Middle frontal gyrus (tissue), 1 donor: Measurements from ENCODE around the gene KCNJ6.

Experiments used
- DNase-seq: peaks from one replicate; pipeline ENCODE4 v3.0.0-alpha.2; 2015; ENCODE audit warnings: low spot score; ENCODE audit errors: extremely low spot score

The KCNJ6 gene

DNA sequence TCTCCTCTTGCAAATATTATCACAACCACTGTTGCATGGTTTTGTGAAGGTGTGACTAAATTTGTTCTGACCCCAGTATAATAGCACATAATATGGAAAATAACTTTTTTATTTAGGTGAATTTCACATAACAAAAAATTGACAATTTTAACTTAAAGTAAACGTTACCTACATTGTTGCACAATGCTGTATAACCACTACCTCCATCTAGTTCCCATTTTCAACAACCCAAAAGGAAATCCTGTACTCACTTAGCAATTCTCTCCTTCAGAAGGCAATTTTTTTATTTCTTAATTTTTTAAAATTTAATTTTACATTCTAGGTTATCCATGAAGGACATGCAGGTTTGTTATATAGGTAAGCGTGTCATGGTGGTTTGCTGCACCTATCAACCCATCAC is 95.2 kb downstream of the KCNJ6 start:
- no peak for DNase-seq

GRCh38 chr21:37819372-37819771 is 96.9 kb downstream of the KCNJ6 start:
- DNase-seq, result no peak

- DNase-seq, result no peak
These were observed 99.0 kb downstream of the KCNJ6 start for GRCh38 chr21:37817242-37817641.

GRCh38 chr21:37815893-37816292 is 100.4 kb downstream of the KCNJ6 start:
- no peak for DNase-seq

GRCh38 chr21:37811711-37812110 is 104.5 kb downstream of the KCNJ6 start:
- DNase-seq, result no peak

- no peak for DNase-seq
These were observed 108.0 kb downstream of the KCNJ6 start for GRCh38 chr21:37808261-37808660.

DNA sequence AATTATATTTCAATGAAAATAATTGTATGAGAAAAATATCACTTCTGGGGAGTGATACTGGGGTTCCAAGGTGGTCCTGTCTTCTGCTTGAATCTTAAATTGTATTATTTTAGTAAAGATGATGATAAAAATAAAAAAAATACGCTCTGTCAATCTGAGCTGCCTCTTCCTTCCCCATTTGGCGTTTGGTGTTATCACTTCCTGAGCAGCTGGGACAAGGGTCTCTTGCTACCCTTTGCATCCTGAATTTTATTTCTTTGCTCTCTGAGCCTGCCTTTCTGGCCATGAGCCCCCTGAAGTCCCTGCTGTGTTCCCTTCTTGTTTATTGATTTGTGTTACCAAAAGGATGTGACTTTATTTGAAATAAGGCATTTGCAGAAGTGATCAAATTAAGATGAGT is 111.0 kb downstream of the KCNJ6 start:
- DNase-seq, result no peak

DNA sequence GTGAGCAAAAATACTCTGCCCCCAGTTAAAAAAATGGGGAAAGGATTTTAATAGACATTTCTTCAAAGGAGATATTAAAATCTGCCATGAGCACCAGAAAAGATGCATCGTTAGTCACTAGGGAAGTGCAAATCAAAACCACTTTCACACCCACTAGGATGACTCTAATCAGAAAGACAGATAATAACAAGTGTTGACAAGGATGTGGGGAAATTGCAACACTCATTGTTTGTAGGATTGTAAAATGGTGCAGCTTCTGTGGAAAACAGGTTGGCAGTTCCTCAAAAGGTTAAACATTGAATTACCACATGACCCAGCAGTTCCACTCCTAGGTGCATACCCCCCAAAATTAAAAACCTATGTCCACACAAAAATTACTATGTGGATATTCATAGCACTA is 112.3 kb downstream of the KCNJ6 start:
- DNase-seq, result no peak

DNA sequence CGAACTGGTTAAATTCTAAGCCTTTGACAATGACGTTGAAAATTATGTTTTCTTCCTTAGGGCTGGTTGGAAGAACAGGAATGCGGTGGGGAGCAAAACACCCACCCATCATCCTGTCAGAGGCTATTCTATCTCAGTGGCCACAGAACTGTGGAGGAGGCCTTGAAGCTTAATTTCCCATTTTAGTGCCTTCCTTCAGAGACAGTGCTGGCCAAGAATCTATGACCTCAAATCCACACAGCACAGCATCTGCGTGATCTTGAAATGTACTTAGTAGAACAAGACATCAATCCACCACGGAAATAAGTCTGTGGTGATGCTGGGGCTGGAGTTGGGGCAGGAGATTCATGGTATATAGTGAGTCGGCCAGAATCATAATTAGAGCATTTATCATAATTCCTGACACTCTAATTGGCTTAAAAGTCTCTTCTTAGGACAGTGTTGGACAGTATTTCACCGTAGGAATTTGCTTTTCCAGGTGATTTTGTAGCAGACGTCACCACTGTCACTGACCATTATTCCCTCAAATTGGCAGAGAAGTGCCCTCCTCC is 113.1 kb downstream of the KCNJ6 start:
- no peak for DNase-seq

DNA sequence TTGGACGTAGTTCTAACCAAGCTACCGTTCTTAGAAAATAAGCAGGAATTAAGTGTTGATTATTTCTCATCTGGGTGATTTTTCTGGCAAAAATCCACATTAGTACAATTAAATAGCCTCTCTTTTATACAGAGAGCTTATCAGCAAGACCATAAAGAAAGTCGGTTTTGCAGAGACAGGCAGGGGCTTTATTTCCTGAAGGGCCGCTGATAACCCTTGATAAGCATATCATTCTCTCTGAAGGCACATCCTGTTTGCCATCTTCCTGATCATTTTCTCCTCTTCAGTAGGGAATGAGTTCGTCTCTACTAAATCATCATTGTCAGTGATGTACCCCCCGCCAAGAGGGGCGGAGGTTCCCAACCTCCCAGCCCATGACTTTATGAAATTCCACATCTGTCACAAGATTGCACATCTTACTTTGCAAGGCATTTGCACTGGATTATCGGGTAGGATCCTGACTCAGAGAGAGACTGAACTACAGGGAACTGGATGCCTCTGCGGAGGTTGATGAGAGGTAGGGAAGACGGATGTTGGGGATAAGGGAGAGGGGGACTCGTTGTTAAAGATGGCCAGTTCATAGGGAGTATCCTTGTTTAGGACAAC is 115.7 kb downstream of the KCNJ6 start:
- DNase-seq, result no peak

GRCh38 chr21:37800057-37800455 is 116.2 kb downstream of the KCNJ6 start:
- no peak for DNase-seq

DNA sequence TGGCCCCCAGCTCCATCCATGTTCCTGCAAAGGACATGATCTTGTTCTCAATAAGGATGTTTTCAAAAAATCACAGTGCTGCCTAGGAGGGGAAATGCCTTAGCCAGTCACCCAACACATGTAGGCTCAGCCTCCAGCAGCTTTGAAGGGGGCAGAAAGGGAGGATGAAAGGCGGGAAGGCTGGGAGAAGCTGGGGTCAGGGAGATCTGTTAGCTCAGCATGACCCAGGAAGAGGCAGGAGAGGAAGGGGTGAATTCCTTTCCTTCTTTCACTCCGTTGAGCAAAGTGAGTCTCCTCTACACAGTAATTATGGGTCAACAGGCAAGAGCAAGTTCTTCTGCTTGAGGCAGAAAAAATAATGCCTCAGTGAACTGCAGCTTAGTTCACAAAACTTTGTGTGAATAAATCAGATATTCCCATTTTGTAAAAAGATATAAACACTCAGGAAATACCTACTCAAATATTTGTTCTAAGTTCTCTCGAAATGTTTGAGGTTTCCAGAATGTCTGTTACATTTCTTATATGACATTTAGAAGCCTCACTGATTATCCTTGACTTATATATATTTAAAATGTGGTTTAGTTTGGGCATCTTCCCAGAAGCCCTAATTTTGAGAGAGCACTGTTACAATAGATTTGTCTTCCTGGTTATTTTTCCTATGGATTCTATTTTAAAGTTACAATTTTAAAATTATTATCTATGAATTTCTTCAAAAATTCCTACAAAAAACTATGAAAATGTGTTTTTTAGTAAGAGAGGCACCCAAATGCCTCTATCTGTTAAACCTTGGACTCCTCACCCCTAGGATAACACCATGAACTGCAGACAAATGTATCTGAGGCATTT is 116.8 kb downstream of the KCNJ6 start:
- DNase-seq, result no peak

DNA sequence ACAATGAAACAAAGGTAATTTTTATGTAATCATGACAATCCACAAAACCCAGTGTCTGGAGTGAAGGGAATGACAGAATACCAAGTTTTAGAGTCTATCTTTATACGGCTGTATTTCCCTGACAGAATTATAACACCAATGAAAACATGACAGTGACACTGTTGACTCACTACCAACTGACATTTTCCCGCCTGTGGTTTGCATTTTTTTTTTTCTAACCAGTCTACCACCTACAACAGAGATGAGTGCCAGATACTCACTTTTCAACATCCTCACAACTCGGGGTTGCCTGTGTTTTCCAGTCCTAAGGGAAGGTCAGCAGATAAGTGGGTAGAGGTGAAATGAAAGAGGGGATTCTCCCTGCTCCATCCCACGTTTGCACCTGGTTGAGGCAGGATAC is 118.9 kb downstream of the KCNJ6 start:
- no peak for DNase-seq

DNA sequence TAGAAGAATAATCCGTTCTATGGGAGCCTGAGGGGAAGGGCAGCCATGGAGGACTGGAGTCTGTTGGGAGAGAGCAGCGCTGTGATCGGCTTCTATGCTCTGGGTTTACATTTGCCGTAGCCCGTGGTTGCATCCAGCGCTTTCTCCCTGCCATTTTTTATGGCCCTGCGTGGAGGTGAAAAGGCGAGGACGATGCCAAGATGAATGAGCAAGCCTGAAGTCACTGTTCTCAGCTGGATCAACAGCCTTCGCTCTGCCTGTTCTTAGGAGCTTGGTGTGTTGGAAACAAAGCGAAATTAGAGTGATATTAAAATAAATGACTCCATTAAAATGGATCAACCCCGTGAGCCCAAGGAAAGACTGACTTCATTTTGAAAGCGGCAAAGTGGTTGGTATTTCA is 120.2 kb downstream of the KCNJ6 start:
- DNase-seq, result no peak

GRCh38 chr21:37793660-37794059 is 122.6 kb downstream of the KCNJ6 start:
- DNase-seq, result no peak

GRCh38 chr21:37792046-37792445 is 124.2 kb downstream of the KCNJ6 start:
- DNase-seq, result no peak

DNA sequence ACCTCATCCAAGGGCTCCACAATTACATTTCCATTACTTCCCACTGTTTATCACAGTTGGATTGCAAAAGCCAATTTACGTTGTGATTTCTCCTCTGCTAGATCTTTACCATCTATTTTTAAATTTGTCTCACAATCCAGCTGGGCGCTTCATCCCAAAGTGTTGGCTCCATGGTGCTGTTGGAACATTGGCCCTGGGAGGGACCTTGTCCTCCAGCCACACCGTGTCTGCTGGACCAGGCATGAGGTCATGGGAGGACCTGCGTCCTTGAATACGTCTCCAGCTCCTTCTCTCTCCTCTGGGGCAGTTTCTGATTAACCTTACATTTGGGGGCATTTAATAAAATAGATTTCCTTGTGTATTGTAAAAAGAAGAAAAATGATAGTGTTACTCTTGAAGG is 125.4 kb downstream of the KCNJ6 start:
- DNase-seq, result no peak

GRCh38 chr21:37788503-37788902 is 127.8 kb downstream of the KCNJ6 start:
- no peak for DNase-seq

DNA sequence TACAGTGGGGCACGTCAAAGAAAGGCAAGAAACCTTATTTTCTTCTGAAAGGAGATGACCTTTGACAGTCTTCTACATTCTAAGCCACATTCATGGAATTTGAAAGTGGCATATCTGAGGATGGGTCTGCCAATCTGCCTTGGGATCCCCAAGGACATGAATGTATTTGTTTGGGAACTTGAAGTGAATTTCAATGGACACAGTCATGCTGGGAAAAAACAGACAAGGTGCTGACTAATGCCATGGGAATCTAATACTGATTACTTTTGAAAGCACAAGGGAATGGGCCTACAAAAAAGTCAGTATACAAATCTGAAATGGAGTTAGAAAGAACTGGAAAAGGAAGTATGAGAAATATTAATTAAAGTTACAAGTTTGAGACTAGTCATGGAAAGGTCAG is 128.8 kb downstream of the KCNJ6 start:
- no peak for DNase-seq

DNA sequence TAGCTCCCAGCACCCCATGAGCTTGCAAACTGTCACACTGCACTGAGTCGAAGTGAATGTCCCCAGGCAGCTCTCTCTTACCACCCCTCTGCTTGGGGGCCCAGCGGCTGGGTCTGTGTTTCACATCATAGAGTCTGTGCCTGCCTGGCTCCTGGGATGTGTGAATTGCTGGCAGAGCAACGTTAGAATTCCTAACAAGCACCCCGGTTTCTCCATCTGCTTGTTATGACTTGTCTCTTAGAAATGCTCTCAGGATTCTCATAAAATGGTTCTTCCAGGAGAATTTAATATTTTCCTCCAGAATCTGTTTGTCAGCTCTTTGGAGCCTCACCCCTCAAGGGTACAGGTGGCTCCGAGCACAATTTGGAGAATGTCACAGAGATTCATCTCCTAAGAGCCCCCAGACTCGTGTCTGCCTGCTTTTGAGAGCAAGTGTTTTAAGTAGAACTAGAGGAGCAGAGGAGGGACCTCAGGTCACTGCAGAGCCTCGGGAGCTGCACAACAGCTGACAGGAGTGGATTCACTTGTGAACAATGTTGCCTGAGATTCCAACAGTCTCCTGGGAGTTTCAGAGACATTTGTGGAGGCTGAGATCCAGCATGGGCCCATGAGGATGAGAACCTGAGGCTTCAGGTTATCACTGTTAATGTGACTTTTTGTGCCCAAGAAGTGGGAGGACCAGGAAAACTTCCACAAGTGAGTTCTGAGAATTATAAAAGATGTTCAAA is 131.5 kb downstream of the KCNJ6 start:
- DNase-seq, result no peak

GRCh38 chr21:37783016-37783415 is 133.2 kb downstream of the KCNJ6 start:
- DNase-seq, result no peak
